ENCODE data around the gene TGFA.

Gene TGFA

DNA sequence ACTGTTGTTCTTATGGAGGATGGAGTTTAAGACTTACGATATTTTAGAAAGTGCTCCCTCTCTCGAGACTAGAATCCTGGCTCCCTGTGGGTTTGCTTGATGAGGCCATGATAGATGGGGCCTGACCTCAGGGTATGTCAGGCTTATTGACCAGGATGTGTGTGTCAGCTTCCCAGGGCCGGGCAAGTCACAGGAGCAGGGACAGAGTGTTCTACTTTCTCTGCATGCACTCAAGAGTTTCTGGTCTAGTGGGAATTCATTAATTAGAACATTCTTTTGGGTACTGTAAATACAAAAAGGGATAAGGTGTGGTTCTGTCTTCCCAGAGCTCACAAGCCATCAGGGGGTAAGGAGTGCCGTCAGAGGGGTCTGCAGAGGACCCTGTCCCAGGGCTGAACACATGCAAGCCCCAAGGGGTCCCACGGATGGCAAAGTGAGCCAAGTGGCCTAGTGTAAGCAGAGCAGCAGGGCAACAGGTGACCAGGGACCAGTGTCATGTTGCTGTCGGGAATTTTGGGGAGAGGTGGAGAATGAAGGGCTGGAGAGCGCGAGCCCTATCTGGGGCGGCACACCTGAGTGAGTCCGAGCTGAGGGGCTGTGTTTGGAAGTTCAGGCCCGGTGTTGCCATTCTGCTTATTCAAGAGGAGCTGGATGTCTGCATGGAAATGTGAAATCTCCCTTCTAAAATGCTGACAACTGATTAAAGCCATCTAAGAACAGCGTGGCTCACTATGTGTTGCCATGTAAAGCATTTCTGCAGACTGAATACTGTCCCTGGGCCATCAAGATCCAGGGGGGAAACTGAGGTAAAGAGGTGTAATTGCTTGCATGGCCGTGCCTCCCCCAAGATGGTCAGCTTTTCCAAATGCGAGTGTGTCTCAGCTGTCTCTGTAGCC is 91.4 kb downstream of the TGFA start:
- no peak for DNase-seq

- no peak for DNase-seq
Observed at GRCh38 chr2:70461414-70461813, 92.2 kb downstream of the TGFA start.

DNA sequence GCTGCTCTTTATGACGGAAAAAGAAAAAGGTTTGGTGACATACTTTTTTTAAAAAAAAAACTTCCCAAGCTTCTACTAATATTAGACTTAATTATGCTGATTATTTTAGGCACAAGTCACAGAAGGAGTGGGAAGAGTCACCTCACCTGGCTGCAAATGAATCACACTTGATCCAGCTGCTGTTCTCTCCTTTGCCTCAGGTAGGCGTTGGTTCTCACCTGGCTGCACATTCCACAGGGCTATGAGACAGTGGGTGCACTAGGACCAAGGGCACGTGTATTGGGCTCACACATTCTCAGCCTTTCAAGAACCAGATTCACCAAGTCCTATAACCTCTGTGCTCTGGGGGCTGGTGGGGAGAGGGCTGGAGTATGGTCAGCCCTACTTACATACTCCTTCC is 93.3 kb downstream of the TGFA start:
- DNase-seq, result no peak

DNA sequence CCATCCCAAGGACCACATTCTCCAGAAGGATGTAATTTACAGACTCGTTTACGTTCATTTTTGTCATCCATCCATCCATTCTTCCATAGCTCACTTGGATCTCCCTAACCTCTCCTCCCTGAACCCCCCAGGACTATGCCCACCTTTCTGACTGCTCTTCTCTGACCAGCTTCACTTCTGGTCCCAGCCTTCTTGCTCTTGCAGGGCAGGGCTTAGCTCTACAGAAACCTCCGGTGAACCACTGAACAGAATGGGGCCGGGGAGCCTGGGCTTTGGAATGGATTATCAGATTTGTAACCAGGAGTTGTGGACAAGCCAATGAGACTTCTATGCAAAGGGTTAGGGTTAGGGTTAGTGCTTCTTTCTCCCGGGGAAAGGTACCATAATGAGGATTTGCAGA is 95.0 kb downstream of the TGFA start:
- DNase-seq, result no peak

- DNase-seq, result no peak
Observed at GRCh38 chr2:70456585-70457495, 96.8 kb downstream of the TGFA start.

- DNase-seq, result no peak
Observed at GRCh38 chr2:70454936-70455544, 98.6 kb downstream of the TGFA start.

- DNase-seq, result no peak
Observed at GRCh38 chr2:70450641-70451250, 102.9 kb downstream of the TGFA start.

- no peak for DNase-seq
Observed at GRCh38 chr2:70448041-70448440, 105.6 kb downstream of the TGFA start.

DNA sequence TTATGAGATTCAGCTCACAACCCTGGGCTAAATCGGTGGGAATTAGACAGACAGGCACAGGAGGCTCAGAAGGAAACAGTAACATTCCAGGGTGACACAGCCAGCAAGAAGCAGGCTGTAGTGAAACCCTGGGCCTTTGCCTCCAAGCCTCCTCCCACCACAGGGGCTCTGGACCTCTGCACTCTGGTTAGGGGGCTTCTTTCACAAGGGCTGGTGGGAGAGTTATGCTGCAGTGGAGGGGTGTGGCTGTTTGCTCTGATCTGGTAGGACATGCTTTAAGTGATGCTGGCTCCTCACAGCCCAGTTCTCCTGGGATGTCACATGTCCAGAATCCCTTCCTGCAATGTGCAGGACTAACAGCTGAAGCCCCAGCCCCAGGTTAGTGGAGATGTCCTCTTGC is 109.9 kb downstream of the TGFA start:
- DNase-seq, result no peak

- DNase-seq, result no peak
Observed at GRCh38 chr2:70443078-70443465, 110.6 kb downstream of the TGFA start.

- DNase-seq, result no peak
Observed at GRCh38 chr2:70442301-70443077, 111.1 kb downstream of the TGFA start.

DNA sequence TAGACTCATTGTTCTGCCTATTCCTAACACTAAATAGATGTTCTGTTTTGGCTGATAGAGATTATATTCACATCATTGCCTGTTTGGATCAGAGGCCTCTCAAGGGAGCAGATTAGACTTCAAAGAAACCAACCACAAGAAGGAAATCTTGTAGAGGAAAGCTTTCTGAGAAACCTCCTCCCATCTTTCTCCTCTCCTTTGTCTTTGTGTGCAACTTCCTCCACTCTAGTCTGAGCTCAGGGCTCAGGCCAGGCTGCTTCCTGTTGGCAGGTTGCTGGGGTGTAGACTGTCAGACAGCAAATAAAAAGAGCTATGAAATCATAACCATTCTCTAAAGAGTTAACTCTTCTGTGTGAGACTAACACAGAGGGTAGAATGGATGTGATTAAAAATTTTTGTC is 113.0 kb downstream of the TGFA start:
- no peak for DNase-seq

GRCh38 chr2:70435138-70435537 is 118.5 kb downstream of the TGFA start:
- DNase-seq, result no peak

DNA sequence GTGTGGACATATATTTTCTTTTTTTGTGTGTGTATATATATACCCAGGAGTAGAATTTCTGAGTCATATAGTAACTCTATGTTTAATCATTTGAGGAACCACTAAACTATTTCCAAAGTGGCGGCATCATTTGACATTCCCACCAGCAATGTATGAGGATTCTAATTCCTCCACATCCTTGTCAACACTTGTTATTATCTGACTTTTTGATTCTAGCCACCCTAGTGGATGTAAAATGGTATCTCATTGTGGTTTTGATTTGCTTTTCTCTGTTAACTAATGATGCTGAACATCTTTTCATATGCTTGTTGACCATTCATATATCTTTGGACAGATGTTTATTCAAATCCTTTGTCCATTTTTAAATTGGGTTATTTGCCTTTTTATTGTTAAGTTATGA is 120.3 kb downstream of the TGFA start:
- no peak for DNase-seq

GRCh38 chr2:70431716-70432347 is 121.8 kb downstream of the TGFA start:
- no peak for DNase-seq

- no peak for DNase-seq
Observed at GRCh38 chr2:70426341-70426740, 127.3 kb downstream of the TGFA start.

DNA sequence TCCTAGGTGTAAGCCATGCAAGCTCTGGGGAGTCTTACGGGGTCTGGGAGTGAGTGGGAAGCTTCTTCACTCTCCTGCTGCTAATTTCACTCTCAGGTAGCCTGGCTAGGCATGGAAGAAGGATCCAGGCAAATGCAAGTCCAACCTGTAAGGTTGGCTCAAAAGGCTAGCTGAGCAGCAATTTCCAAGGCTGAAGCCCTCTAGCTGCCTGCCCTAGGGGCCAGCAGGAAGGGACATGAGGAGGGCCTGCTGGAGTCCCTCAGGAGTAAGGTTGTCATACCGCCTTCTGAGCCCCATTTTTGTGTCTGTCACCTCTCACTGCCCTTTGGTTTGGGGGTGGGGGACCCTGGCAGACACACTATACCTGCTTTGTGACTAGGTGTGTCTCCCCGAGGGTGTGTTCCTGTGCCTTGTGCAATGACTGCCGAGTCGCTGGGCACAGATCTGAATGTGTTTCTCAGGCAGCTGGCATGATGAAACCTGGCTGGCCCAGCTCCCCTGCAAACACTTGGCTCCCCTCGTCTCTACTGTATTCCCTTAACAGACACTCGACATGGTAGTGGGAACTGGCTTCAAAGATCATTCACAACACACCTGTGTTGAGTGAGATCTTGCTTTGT is 127.8 kb downstream of the TGFA start:
- DNase-seq, result no peak

DNA sequence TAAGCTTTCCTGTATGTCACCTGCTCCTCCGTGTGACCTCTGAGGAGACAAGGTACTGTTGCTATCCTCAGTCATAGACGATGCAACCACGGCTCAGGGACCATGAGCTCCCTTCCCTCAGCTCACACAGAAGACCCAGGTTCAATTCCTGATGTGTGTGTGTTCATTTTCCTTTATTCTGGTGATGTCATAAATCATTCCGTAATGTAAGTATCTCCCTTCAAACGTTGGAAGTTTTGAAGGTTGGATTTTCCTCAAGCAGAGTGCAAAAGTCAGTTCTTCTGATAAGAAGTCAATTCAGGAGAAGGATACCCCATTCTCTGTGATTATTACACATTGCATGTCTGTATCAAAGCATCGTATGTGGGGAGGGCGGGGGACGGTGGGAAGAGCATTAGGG is 132.9 kb downstream of the TGFA start:
- DNase-seq, result no peak

- no peak for DNase-seq
Observed at GRCh38 chr2:70420143-70420542, 133.5 kb downstream of the TGFA start.

DNA sequence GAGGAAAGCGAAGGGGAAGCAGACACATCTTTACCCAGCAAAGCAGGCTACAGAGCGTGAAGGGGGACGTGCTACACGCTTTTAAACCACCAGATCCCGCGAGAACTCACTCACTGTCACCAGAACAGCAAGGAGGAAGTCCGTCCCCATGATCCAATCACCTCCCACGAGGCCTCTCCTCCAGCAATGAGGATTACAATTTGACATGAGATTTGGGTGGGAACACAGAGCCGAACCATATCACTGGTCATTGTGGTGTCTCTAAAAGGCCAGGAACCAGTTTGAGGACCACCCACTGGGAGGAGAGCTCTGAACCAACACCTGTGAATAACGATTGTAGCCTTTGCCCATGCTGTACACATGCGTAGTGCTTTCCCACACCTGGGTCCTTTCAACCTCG is 135.1 kb downstream of the TGFA start:
- no peak for DNase-seq

DNA sequence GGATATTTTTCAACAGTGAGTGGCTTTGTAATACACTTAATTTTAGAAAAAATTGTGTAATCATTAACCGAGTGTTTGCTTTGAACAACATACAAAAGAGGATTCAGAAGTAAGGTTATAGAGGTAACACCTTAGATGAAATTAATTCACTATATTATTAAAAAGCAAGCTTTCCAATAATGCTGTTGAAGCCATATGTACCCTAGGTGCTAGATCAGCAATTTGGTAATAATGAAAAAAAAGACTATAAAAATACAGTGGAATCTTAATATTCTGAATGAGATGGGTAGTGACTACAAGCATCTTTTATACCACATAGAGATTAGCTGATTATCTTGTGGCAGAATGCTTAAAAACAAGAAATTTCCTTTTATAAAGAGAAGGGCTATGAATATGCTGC is 136.6 kb downstream of the TGFA start:
- no peak for DNase-seq
